Ovary (tissue), 9 donors: ENCODE data around the gene FARS2. TPM values are rescaled to one million over a fixed set of nuclear protein-coding genes. Genes with fewer than 3 reads are reported as not detected.

ENCODE experiments used
- DNase-seq, 5 donors: peaks; one replicate each; pipeline ENCODE4 v3.0.0-alpha.2; 2019 to 2020
- H3K27ac ChIP-seq, 2 donors: fragments of 200-600 bp; one replicate each; pipeline versions ENCODE4 v1.5.1 to v1.8.0; 2019 to 2022
- H3K27me3 ChIP-seq: fragments of 200-600 bp; one replicate; pipeline ENCODE4 v1.8.0; 2022
- H3K36me3 ChIP-seq: fragments of 200-600 bp; sonication (generic); one replicate; pipeline ENCODE4 v1.5.1; 2019
- H3K4me1 ChIP-seq: one replicate; pipeline ENCODE4 v1.8.1; 2013; ENCODE audit warnings: mild to moderate bottlenecking, moderate library complexity; ENCODE audit not compliant: insufficient read depth
- H3K4me3 ChIP-seq: fragments of 200-600 bp; sonication (generic); one replicate; pipeline ENCODE4 v1.5.1; 2017
- H3K9me3 ChIP-seq, 2 donors: fragments of 200-600 bp in 1 of 2; sonication (generic) in 1 of 2; one replicate each; pipeline versions ENCODE4 v1.5.1 to v1.8.1; 2013 to 2019; ENCODE audit warnings: mild to moderate bottlenecking in 1 of 2, moderate library complexity in 1 of 2
- CTCF ChIP-seq, 3 donors: fragments of 450-650 bp in 2 of 3; fragments of 200-600 bp in 1 of 3; IDR thresholded peaks; one replicate each; pipeline versions ENCODE4 v1.5.1 to v1.8.0; 2016 to 2022; ENCODE audit warnings: antibody characterized with exemption in 3 of 3, mild to moderate bottlenecking in 1 of 3
- EP300 ChIP-seq: sonication (generic); formaldehyde crosslinking; IDR thresholded peaks from one replicate; pipeline ENCODE4 v1.6.1; 2017; ENCODE audit warnings: antibody characterized with exemption
- POLR2A ChIP-seq: fragments of 450-650 bp; IDR thresholded peaks from one replicate; pipeline ENCODE4 v1.6.1; 2017; ENCODE audit warnings: antibody characterized with exemption, mild to moderate bottlenecking, moderate library complexity
- WGBS, 3 donors: extraction: QIAGEN DNeasy Blood & Tissue Kit in 1 of 3; methylation state at CpG; one replicate each; pipeline versions ENCODE4 v1.1.5 to v1.1.7; 2013 to 2017; 5-methylcytosine and 5-hydroxymethylcytosine counted together
- intact Hi-C, 4 donors: fragments of 100-400 bp; cut with DNase I; formaldehyde crosslinking; loops; one replicate each; pipeline versions ENCODE4 v1.11.0 to v1.15.1; 2022 to 2023
- polyA plus RNA-seq, 2 donors: library from polyadenylated mRNA; stranded (reverse); fragments of 200-250 nt in 1 of 2; fragments of 350-450 nt in 1 of 2; fragmentation: Illumina TruSeq in 1 of 2; extraction: RNeasy Lipid Tissue Mini Kit (QIAGEN cat#74804) in 1 of 2; gene quantifications; one replicate each; pipeline ENCODE4 v1.2.3, GENCODE V29; 2013 to 2014
- total RNA-seq, 7 donors: library from RNA; depleted of rRNA in 2 of 7; stranded (reverse); fragments of >200 nt in 2 of 7; fragmentation: NEBNext Ultra II Directional in 3 of 7; extraction: Animal tissue kit (Norgen Biotek cat#: 25700) in 3 of 7; gene quantifications; one replicate each; pipeline versions ENCODE4 v1.1.0 to v1.2.4, GENCODE V29; 2016 to 2023
- donor health status: DM: no; HTN: no; CAD: no; lungs with moderate emphysema.
- donor health status: DM: no; HTN: no; CAD: no.
- donor health status: Bipolar disorder and iron deficiency.
- donor health status: DM: yes; HTN: yes; CAD: no.
- donor health status: DM: no; HTN: no; CAD: no.
- donor health status: DM: yes; HTN: yes; CAD: no.

Gene FARS2
- total and polyA plus RNA-seq, 9 donors, result 9.2 to 17.5 (median 11.0) TPM

GRCh38 chr6:5809450-5809849, 548.1 kb downstream of the FARS2 start:
- 79 to 83% (median 80%) methylated on average over 4 of the region's 4 CpGs for WGBS, 3 donors
- Histone ChIP-seq H3K27me3 (no peaks in the 10 kb centered on the region), H3K36me3 (no peaks in the 10 kb centered on the region), H3K4me3 (no peak overlapping the region), H3K4me1 (no peaks in the 10 kb centered on the region), H3K27ac (no peak overlapping the region), H3K9me3 (no peaks in the 10 kb centered on the region)
- no peak for DNase-seq
- no peak for TF ChIP-seq EP300
- no peak for TF ChIP-seq CTCF (IDR thresholded peaks at IDR 0.05)
- TF ChIP-seq POLR2A, result no peak
- intact Hi-C loops, result no loop called here

GRCh38 chr6:5811997-5812396, 550.7 kb downstream of the FARS2 start:
- no peaks in the 10 kb centered on the region for H3K36me3 ChIP-seq
- 75 to 96% (median 87%) methylated on average over 4 of the region's 4 CpGs for WGBS, 3 donors
- H3K9me3 ChIP-seq, result no peaks in the 10 kb centered on the region
- TF ChIP-seq POLR2A, result no peak
- TF ChIP-seq EP300, result no peak
- TF ChIP-seq CTCF (IDR thresholded peaks at IDR 0.05), result no peak
- no peaks in the 10 kb centered on the region for H3K27me3 ChIP-seq
- no peak overlapping the region for H3K27ac ChIP-seq
- DNase-seq, result no peak
- H3K4me3 ChIP-seq, result no peak overlapping the region
- H3K4me1 ChIP-seq, result no peaks in the 10 kb centered on the region
- intact Hi-C loops, result no loop called here

- no peaks in the 10 kb centered on the region for H3K9me3 ChIP-seq
- no peaks in the 10 kb centered on the region for H3K27me3 ChIP-seq
- H3K4me3 ChIP-seq, result no peak overlapping the region
- H3K4me1 ChIP-seq, result no peaks in the 10 kb centered on the region
- intact Hi-C loops, result no loop called here
- DNase-seq, result no peak
- H3K27ac ChIP-seq, result no peak overlapping the region
- WGBS, 3 donors, result 78 to 86% (median 86%) methylated on average over 3 of the region's 3 CpGs
- no peaks in the 10 kb centered on the region for H3K36me3 ChIP-seq
- no peak for TF ChIP-seq CTCF (IDR thresholded peaks at IDR 0.05)
- TF ChIP-seq EP300, result no peak
Observed at GRCh38 chr6:5813625-5814027, 552.3 kb downstream of the FARS2 start.

GRCh38 chr6:5814116-5814515, 552.8 kb downstream of the FARS2 start:
- Histone ChIP-seq H3K27me3 (no peaks in the 10 kb centered on the region), H3K4me1 (no peaks in the 10 kb centered on the region), H3K4me3 (no peak overlapping the region), H3K9me3 (no peaks in the 10 kb centered on the region), H3K27ac (no peak overlapping the region), H3K36me3 (no peaks in the 10 kb centered on the region)
- DNase-seq, result no peak
- intact Hi-C loops, result no loop called here
- WGBS, 3 donors, result 92 to 94% (median 94%) methylated on average over 5 of the region's 5 CpGs
- TF ChIP-seq POLR2A (no peak), EP300 (no peak), CTCF (IDR thresholded peaks at IDR 0.05) (no peak)

- intact Hi-C loops, result no loop called here
- Histone ChIP-seq H3K4me3 (no peak overlapping the region), H3K36me3 (no peaks in the 10 kb centered on the region), H3K27ac (no peak overlapping the region), H3K9me3 (no peaks in the 10 kb centered on the region), H3K4me1 (no peaks in the 10 kb centered on the region), H3K27me3 (no peaks in the 10 kb centered on the region)
- 88 to 91% (median 89%) methylated on average over 9 of the region's 9 CpGs for WGBS, 3 donors
- TF ChIP-seq POLR2A, result no peak
- no peak for TF ChIP-seq EP300
- no peak for TF ChIP-seq CTCF (IDR thresholded peaks at IDR 0.05)
- DNase-seq, result no peak
Observed at GRCh38 chr6:5814901-5815300, 553.6 kb downstream of the FARS2 start.
